ENCODE data around the gene ANKRD53. TPM values are rescaled to one million over a fixed set of nuclear protein-coding genes. Genes with fewer than 3 reads are reported as not detected.
"Not testable (repeated sequence)": the region's sequence is repeated elsewhere in the genome, so short reads cannot be mapped to it uniquely, and the experiment has no call there.

The ANKRD53 gene
- total RNA-seq, 6 donors from 2014 or later = 0.26 to 10.5 (median 1.4) TPM

DNA sequence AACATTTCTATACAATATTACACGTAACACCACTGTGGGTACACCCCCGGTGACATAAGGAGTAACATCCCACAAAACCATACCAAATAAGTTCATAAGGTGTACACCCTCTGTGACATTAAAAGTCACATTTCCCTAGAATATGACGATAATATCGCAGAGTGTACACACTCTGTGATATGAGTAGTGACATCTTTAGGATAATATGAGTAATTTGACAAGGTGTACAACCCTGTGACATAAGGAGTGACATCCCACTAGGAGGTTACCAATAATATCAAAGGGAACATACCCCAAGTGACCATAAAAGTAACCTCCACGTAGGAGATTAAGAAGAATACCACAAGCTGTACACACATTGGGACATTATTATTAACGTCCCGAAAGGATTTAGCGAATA lies 40.2 kb downstream of the ANKRD53 start:
- H3K9me3 ChIP-seq = no peaks in the 10 kb centered on the region
- H3K27me3 ChIP-seq = no peaks in the 10 kb centered on the region

DNA sequence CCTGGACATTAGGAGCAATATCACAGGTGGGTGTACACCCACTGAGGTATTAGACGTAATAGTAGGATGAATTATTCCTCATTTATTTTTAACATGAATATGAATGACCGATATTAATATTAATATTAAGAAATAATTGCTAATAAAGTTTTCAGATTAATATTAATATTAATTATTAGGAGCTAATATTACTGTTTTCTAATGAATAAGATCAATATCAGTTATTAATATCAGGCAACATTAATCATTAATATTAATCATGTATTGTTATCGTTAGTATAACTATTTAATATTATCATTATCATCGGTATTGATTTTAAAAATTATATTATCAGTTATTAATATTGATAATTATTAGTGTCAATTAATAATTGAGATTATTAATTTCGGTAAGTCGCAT lies 41.6 kb downstream of the ANKRD53 start:
- DNase-seq; H3K36me3 ChIP-seq; ATAC-seq (ENCODE audit: low FRiP score in 2 of 2); H3K27ac ChIP-seq; H3K27me3 ChIP-seq; H3K4me3 ChIP-seq; H3K4me1 ChIP-seq; H3K9me3 ChIP-seq: not testable (repeated sequence)
- WGBS, 2 donors = 93 to 95% methylated on average over 6 of the region's 6 CpGs

More for the DNA sequence above, 40.2 kb downstream of the ANKRD53 start:
- WGBS, 2 donors = 90% methylated on average over 8 of the region's 8 CpGs
- H3K36me3 ChIP-seq = no peaks in the 10 kb centered on the region
- no peak for ATAC-seq (ENCODE audit: low FRiP score in 2 of 2)
- H3K4me3 ChIP-seq = no peak overlapping the region
- no peak for DNase-seq
- no peak overlapping the region for H3K27ac ChIP-seq
- TF ChIP-seq EP300 (IDR thresholded peaks at IDR 0.05) = no peak
- TF ChIP-seq, protein P1, sequence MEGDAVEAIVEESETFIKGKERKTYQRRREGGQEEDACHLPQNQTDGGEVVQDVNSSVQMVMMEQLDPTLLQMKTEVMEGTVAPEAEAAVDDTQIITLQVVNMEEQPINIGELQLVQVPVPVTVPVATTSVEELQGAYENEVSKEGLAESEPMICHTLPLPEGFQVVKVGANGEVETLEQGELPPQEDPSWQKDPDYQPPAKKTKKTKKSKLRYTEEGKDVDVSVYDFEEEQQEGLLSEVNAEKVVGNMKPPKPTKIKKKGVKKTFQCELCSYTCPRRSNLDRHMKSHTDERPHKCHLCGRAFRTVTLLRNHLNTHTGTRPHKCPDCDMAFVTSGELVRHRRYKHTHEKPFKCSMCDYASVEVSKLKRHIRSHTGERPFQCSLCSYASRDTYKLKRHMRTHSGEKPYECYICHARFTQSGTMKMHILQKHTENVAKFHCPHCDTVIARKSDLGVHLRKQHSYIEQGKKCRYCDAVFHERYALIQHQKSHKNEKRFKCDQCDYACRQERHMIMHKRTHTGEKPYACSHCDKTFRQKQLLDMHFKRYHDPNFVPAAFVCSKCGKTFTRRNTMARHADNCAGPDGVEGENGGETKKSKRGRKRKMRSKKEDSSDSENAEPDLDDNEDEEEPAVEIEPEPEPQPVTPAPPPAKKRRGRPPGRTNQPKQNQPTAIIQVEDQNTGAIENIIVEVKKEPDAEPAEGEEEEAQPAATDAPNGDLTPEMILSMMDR (IDR thresholded peaks at IDR 0.05) = no peak
- no peak for TF ChIP-seq POLR2A (IDR thresholded peaks at IDR 0.05)
- TF ChIP-seq POLR2AphosphoS5 (IDR thresholded peaks at IDR 0.05) = no peak
- H3K4me1 ChIP-seq = peaks cover 0 to 2% (median 0%) of the 10 kb centered on the region in 4 donors

- 80 to 90% methylated on average over 14 of the region's 14 CpGs for WGBS, 2 donors
- H3K4me1 ChIP-seq, H3K36me3 ChIP-seq: not testable (repeated sequence)
Observed at GRCh38 chr2:71021394-71021793, 43.0 kb downstream of the ANKRD53 start.

GRCh38 chr2:71023553-71024243 lies 45.3 kb downstream of the ANKRD53 start:
- H3K4me1 ChIP-seq; H3K36me3 ChIP-seq; H3K27ac ChIP-seq; H3K9me3 ChIP-seq; H3K4me3 ChIP-seq; H3K27me3 ChIP-seq; ATAC-seq (ENCODE audit: low FRiP score in 2 of 2): not testable (repeated sequence)
- TF ChIP-seq, protein P1 (IDR thresholded peaks at IDR 0.05) = peak in 1 of 6 experiments; percentile 25
- DNase-seq = peak in 1 of 2 donors; percentile 79
- 49 to 63% methylated on average over 15 of the region's 15 CpGs for WGBS, 2 donors

More at GRCh38 chr2:71021394-71021793, 43.0 kb downstream of the ANKRD53 start:
- DNase-seq; H3K27me3 ChIP-seq; H3K4me3 ChIP-seq; H3K27ac ChIP-seq; ATAC-seq (ENCODE audit: low FRiP score in 2 of 2); H3K9me3 ChIP-seq: not testable (repeated sequence)

Small RNA genes within 50 kb of the gene (small RNA-seq; reads per million reads assigned to genes)
- gene RN7SL160P = 0 reads per million in 4 donors

Other genes starting within 250 kb of the ANKRD53 start
- 1 to 10 TPM in 2 of 6 donors, under 1 TPM in 4; under 0.01 to 3.3 (median 0.50) TPM for gene ADD2, start 210.4 kb upstream of the ANKRD53 start, total RNA-seq
- gene FIGLA, start 188.0 kb upstream of the ANKRD53 start, total RNA-seq = not detected
- gene CLEC4F, start 158.0 kb upstream of the ANKRD53 start, total RNA-seq = 1 to 10 TPM in 1 of 6 donors, under 1 TPM in 4, not detected in 1; 0.15 to 1.0 (median 0.57) TPM
- 1 to 10 TPM in 1 of 6 donors, under 1 TPM in 1, not detected in 4; 0.74 to 2.2 TPM for gene CD207, start 142.8 kb upstream of the ANKRD53 start, total RNA-seq
- gene VAX2, start 78.1 kb upstream of the ANKRD53 start, total RNA-seq = 10 to 100 TPM in 1 of 6 donors, 1 to 10 TPM in 1, under 1 TPM in 3, not detected in 1; 0.83 to 10.5 (median 0.91) TPM
- 10 to 100 TPM in 1 of 6 donors, 1 to 10 TPM in 4, not detected in 1; 1.6 to 23.0 (median 3.2) TPM for gene ATP6V1B1, start 42.7 kb upstream of the ANKRD53 start, total RNA-seq
- gene TEX261, start 16.2 kb downstream of the ANKRD53 start, total RNA-seq = 10 to 100 TPM; 10.9 to 68.3 (median 33.8) TPM
- 100 to 1,000 TPM in 4 of 6 donors, 10 to 100 TPM in 2; 51.4 to 157 (median 139) TPM for gene NAGK, start 90.0 kb downstream of the ANKRD53 start, total RNA-seq
- gene MCEE, start 151.6 kb downstream of the ANKRD53 start, total RNA-seq = 10 to 100 TPM in 4 of 6 donors, 1 to 10 TPM in 2; 6.8 to 37.7 (median 18.6) TPM
- 10 to 100 TPM; 11.7 to 35.6 (median 25.8) TPM for gene MPHOSPH10, start 152.0 kb downstream of the ANKRD53 start, total RNA-seq
- gene PAIP2B, start 248.5 kb downstream of the ANKRD53 start, total RNA-seq = 1 to 10 TPM; 2.8 to 9.5 (median 6.5) TPM

Measured in upper lobe of left lung (tissue), 6 donors.